K562 (cell line): Measurements from ENCODE around the gene SPEM3.

Experiments
- CTBP1 ChIP-seq: fragments of 450-650 bp; IDR thresholded peaks from 2 replicates; pipeline ENCODE4 v1.6.1; 2016; ENCODE audit warnings: borderline replicate concordance
- POLR2A ChIP-seq: fragments of 450-650 bp; conservative IDR thresholded peaks from 2 replicates; pipeline ENCODE4 v1.6.1; 2016

- no peak for TF ChIP-seq CTBP1
- no peak for TF ChIP-seq POLR2A
Observed at GRCh38 chr17:7464081-7464480, 35.4 kb downstream of the SPEM3 start.
